ENCODE measurements around the gene MAML2.

DNA sequence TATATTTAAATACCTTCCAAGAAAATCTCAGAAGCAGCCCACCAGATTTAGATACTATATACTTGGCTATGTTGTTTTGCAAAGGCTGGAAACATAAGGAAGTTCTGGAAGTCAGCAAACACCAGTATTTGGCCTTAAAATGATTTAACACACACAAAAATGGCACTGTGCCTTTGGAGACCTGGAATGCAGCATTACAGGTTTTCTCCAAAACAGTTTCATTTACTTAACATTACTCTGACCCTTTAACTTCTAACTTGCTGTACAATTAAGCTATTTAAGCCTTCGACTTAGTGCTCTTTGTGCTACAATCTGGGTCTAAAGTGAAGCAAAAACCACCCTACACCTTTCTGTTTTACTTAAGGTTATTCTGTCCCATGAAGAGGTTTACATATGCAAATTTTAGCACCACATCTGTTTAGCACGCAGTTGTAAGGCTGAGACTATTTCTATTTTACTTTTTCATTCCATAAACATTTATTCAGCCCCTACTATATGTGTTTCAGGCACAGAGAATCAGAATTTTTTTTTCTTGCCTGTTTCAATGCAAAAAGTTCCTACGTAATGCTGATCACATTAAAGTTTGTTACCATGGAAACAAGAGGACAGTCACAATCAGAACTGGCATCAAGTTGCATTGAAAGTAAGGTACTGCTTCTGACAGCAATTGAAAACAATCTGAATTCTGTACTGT is 70.3 kb downstream of the MAML2 start:
- TF ChIP-seq, protein P1, sequence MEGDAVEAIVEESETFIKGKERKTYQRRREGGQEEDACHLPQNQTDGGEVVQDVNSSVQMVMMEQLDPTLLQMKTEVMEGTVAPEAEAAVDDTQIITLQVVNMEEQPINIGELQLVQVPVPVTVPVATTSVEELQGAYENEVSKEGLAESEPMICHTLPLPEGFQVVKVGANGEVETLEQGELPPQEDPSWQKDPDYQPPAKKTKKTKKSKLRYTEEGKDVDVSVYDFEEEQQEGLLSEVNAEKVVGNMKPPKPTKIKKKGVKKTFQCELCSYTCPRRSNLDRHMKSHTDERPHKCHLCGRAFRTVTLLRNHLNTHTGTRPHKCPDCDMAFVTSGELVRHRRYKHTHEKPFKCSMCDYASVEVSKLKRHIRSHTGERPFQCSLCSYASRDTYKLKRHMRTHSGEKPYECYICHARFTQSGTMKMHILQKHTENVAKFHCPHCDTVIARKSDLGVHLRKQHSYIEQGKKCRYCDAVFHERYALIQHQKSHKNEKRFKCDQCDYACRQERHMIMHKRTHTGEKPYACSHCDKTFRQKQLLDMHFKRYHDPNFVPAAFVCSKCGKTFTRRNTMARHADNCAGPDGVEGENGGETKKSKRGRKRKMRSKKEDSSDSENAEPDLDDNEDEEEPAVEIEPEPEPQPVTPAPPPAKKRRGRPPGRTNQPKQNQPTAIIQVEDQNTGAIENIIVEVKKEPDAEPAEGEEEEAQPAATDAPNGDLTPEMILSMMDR (conservative IDR thresholded peaks at IDR 0.05; ENCODE audit: low read depth in 2 of 2): no peak
- TF ChIP-seq CREB1 (CRISPR knock-in tag; IDR thresholded peaks at IDR 0.05; ENCODE audit: low read depth): no peak
- TF ChIP-seq POLR2AphosphoS5 (IDR thresholded peaks at IDR 0.05; ENCODE audit: low read depth): no peak
- no peak for TF ChIP-seq EZH2 (IDR thresholded peaks at IDR 0.05; ENCODE audit: low read depth, unreplicated experiment)
- TF ChIP-seq NANOG (IDR thresholded peaks at IDR 0.05; ENCODE audit: borderline replicate concordance): no peak
- TF ChIP-seq, protein P2, sequence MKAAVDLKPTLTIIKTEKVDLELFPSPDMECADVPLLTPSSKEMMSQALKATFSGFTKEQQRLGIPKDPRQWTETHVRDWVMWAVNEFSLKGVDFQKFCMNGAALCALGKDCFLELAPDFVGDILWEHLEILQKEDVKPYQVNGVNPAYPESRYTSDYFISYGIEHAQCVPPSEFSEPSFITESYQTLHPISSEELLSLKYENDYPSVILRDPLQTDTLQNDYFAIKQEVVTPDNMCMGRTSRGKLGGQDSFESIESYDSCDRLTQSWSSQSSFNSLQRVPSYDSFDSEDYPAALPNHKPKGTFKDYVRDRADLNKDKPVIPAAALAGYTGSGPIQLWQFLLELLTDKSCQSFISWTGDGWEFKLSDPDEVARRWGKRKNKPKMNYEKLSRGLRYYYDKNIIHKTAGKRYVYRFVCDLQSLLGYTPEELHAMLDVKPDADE (IDR thresholded peaks at IDR 0.05): no peak
- no peak for TF ChIP-seq ZNF114 (CRISPR knock-in tag; IDR thresholded peaks at IDR 0.05)
- TF ChIP-seq JUNB (IDR thresholded peaks at IDR 0.05; ENCODE audit: unreplicated experiment): no peak
- no peak for TF ChIP-seq EZH2phosphoT487 (IDR thresholded peaks at IDR 0.05; ENCODE audit: unreplicated experiment)
- TF ChIP-seq, protein P3, sequence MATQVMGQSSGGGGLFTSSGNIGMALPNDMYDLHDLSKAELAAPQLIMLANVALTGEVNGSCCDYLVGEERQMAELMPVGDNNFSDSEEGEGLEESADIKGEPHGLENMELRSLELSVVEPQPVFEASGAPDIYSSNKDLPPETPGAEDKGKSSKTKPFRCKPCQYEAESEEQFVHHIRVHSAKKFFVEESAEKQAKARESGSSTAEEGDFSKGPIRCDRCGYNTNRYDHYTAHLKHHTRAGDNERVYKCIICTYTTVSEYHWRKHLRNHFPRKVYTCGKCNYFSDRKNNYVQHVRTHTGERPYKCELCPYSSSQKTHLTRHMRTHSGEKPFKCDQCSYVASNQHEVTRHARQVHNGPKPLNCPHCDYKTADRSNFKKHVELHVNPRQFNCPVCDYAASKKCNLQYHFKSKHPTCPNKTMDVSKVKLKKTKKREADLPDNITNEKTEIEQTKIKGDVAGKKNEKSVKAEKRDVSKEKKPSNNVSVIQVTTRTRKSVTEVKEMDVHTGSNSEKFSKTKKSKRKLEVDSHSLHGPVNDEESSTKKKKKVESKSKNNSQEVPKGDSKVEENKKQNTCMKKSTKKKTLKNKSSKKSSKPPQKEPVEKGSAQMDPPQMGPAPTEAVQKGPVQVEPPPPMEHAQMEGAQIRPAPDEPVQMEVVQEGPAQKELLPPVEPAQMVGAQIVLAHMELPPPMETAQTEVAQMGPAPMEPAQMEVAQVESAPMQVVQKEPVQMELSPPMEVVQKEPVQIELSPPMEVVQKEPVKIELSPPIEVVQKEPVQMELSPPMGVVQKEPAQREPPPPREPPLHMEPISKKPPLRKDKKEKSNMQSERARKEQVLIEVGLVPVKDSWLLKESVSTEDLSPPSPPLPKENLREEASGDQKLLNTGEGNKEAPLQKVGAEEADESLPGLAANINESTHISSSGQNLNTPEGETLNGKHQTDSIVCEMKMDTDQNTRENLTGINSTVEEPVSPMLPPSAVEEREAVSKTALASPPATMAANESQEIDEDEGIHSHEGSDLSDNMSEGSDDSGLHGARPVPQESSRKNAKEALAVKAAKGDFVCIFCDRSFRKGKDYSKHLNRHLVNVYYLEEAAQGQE (IDR thresholded peaks at IDR 0.05; ENCODE audit: unreplicated experiment): no peak
- no peak for TF ChIP-seq STAT1 (IDR thresholded peaks at IDR 0.05; ENCODE audit: unreplicated experiment)

Data from GM23338 (cell line).